ENCODE results near the gene LRP6. TPM values are rescaled to one million over a fixed set of nuclear protein-coding genes. Genes with fewer than 3 reads are reported as not detected.

LRP6 gene
- total and polyA plus RNA-seq, 4 donors = 14.7 to 76.8 (median 23.2) TPM

DNA sequence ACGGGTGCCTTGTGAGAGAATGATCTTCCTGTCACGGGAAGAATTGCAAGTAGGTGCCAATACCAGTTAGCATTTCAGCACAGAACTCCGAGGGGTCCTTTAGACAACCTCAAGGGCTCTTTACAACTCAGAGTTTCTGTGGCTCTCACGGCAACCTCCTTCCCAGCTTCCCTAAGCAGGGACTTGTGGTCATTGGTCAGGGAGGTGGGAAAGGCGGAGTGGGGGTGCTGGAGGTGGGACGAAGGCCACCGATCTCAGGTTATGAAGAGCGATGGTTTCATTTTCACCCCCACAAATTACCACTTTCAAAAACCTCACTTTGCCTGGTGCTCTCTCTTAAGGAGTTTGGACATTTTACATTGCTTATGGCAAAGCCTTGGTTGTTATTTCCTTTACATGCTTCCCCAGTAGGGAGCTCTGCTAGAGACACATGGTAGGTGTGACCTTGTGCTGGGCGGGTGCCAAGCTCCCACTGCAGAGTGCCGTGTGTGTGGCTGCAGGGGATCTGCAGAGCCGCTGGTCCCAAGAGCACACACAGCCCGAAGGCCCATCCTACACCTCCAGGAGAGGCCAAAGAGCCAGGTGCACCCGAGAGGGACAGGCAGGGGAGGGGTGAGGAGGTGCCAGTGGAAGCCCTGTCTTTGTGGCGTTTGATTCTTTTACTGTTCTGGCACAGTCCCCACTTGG, 174.7 kb downstream of the LRP6 start:
- Histone ChIP-seq H3K27me3 (ENCODE audit: control insufficient read depth in 4 of 4, insufficient read depth in 4 of 4, low read length in 3 of 4) (no peaks in the 10 kb centered on the region), H3K4me3 (ENCODE audit: low read depth in 1 of 3, low read length in 3 of 3) (no peak overlapping the region), H3K9me3 (ENCODE audit: control insufficient read depth in 4 of 4, low read length in 3 of 4) (no peaks in the 10 kb centered on the region), H3K36me3 (ENCODE audit: control insufficient read depth in 4 of 4, insufficient read depth in 3 of 4, low read depth in 1 of 4, low read length in 3 of 4) (no peaks in the 10 kb centered on the region), H3K9ac (ENCODE audit: low read depth in 1 of 2, low read length in 2 of 2) (no peak overlapping the region), H3K4me1 (ENCODE audit: control insufficient read depth in 4 of 4, insufficient read depth in 4 of 4, low read length in 3 of 4) (no peaks in the 10 kb centered on the region), H3K27ac (ENCODE audit: low read depth in 1 of 2, low read length in 2 of 2) (no peak overlapping the region)
- 76% methylated on average over 14 of the region's 14 CpGs for WGBS
- no peak for DNase-seq (ENCODE audit: low spot score)
- TF ChIP-seq RAD21 (IDR thresholded peaks at IDR 0.05) = no peak
- no peak for TF ChIP-seq REST (IDR thresholded peaks at IDR 0.05)
- no peak for TF ChIP-seq HNF4A (conservative IDR thresholded peaks at IDR 0.05)
- no peak for TF ChIP-seq SP1 (IDR thresholded peaks at IDR 0.05)
- no peak for TF ChIP-seq GABPA (IDR thresholded peaks at IDR 0.05 in 1 of 2, conservative IDR thresholded peaks at IDR 0.05 in 1 of 2)
- no peak for TF ChIP-seq CTCF (IDR thresholded peaks at IDR 0.05; ENCODE audit: low read depth, low read length, missing input control)
- TF ChIP-seq TAF1 (conservative IDR thresholded peaks at IDR 0.05) = no peak
- TF ChIP-seq HNF4G (IDR thresholded peaks at IDR 0.05) = no peak
- no peak for TF ChIP-seq EGR1 (IDR thresholded peaks at IDR 0.05; ENCODE audit: low read depth in 2 of 2)
- TF ChIP-seq, protein P1, sequence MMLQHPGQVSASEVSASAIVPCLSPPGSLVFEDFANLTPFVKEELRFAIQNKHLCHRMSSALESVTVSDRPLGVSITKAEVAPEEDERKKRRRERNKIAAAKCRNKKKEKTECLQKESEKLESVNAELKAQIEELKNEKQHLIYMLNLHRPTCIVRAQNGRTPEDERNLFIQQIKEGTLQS (IDR thresholded peaks at IDR 0.05) = no peak
- TF ChIP-seq MAX (IDR thresholded peaks at IDR 0.05) = no peak

- H3K9me3 ChIP-seq (ENCODE audit: control insufficient read depth in 4 of 4, low read length in 3 of 4) = no peaks in the 10 kb centered on the region
- no peak for DNase-seq (ENCODE audit: low spot score)
- TF ChIP-seq RXRA (IDR thresholded peaks at IDR 0.05) (no peak), JUND (IDR thresholded peaks at IDR 0.05) (no peak), RAD21 (IDR thresholded peaks at IDR 0.05) (no peak), CTCF (IDR thresholded peaks at IDR 0.05; ENCODE audit: low read depth, low read length, missing input control) (no peak), NR2F2 (IDR thresholded peaks at IDR 0.05) (no peak), REST (IDR thresholded peaks at IDR 0.05) (no peak), HNF4A (conservative IDR thresholded peaks at IDR 0.05) (no peak), FOXA1 (IDR thresholded peaks at IDR 0.05) (no peak)
- TF ChIP-seq, protein P2, sequence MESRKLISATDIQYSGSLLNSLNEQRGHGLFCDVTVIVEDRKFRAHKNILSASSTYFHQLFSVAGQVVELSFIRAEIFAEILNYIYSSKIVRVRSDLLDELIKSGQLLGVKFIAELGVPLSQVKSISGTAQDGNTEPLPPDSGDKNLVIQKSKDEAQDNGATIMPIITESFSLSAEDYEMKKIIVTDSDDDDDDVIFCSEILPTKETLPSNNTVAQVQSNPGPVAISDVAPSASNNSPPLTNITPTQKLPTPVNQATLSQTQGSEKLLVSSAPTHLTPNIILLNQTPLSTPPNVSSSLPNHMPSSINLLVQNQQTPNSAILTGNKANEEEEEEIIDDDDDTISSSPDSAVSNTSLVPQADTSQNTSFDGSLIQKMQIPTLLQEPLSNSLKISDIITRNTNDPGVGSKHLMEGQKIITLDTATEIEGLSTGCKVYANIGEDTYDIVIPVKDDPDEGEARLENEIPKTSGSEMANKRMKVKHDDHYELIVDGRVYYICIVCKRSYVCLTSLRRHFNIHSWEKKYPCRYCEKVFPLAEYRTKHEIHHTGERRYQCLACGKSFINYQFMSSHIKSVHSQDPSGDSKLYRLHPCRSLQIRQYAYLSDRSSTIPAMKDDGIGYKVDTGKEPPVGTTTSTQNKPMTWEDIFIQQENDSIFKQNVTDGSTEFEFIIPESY (IDR thresholded peaks at IDR 0.05) = no peak
- WGBS = 93% methylated on average over 3 of the region's 3 CpGs
- no peaks in the 10 kb centered on the region for H3K36me3 ChIP-seq (ENCODE audit: control insufficient read depth in 4 of 4, insufficient read depth in 3 of 4, low read depth in 1 of 4, low read length in 3 of 4)
- H3K27me3 ChIP-seq (ENCODE audit: control insufficient read depth in 4 of 4, insufficient read depth in 4 of 4, low read length in 3 of 4) = no peaks in the 10 kb centered on the region
- no peak overlapping the region for H3K4me3 ChIP-seq (ENCODE audit: low read depth in 1 of 3, low read length in 3 of 3)
- no peak overlapping the region for H3K27ac ChIP-seq (ENCODE audit: low read depth in 1 of 2, low read length in 2 of 2)
- no peak overlapping the region for H3K9ac ChIP-seq (ENCODE audit: low read depth in 1 of 2, low read length in 2 of 2)
- no peaks in the 10 kb centered on the region for H3K4me1 ChIP-seq (ENCODE audit: control insufficient read depth in 4 of 4, insufficient read depth in 4 of 4, low read length in 3 of 4)
Observed at GRCh38 chr12:12091071-12091470, 175.8 kb downstream of the LRP6 start.
